ENCODE measurements around the gene CCNY.

DNA sequence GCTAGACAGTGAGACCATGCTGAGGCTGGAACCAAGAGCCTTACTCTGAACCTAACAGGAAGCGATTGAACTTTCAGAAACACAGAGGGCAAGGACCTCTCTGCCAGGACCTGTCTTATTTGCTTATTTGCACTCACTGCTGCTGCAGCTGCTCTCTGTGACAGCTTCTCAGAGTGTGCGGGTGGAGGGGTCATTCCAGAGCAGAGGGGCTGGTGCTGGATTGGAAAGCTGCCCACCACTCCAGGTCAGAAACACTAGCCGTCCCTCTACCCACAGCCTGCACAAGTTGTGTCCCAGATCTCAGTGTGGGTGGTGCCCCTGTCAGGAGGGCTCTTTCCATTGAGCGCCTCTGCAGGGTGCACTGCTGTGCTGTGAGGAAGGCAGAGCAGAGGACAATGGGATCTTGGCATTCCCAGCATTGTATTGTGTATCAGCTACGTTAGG, 126.2 kb downstream of the CCNY start:
- TF ChIP-seq CEBPB (IDR thresholded peaks at IDR 0.05; ENCODE audit: low read depth, low read length): no peak
- TF ChIP-seq, protein P1, sequence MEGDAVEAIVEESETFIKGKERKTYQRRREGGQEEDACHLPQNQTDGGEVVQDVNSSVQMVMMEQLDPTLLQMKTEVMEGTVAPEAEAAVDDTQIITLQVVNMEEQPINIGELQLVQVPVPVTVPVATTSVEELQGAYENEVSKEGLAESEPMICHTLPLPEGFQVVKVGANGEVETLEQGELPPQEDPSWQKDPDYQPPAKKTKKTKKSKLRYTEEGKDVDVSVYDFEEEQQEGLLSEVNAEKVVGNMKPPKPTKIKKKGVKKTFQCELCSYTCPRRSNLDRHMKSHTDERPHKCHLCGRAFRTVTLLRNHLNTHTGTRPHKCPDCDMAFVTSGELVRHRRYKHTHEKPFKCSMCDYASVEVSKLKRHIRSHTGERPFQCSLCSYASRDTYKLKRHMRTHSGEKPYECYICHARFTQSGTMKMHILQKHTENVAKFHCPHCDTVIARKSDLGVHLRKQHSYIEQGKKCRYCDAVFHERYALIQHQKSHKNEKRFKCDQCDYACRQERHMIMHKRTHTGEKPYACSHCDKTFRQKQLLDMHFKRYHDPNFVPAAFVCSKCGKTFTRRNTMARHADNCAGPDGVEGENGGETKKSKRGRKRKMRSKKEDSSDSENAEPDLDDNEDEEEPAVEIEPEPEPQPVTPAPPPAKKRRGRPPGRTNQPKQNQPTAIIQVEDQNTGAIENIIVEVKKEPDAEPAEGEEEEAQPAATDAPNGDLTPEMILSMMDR (conservative IDR thresholded peaks at IDR 0.05; ENCODE audit: low read depth, low read length): no peak
- TF ChIP-seq POLR2A (IDR thresholded peaks at IDR 0.05; ENCODE audit: low read depth, low read length): no peak
- no peak for TF ChIP-seq MXI1 (IDR thresholded peaks at IDR 0.05; ENCODE audit: borderline replicate concordance, low read depth, low read length)
